ENCODE results near the gene CD163L1. TPM values are rescaled to one million over a fixed set of nuclear protein-coding genes. Genes with fewer than 3 reads are reported as not detected.

CD163L1 gene
- total RNA-seq, 4 donors from 2014 or later: 0.11 to 1.6 (median 0.34) TPM

- TF ChIP-seq POLR2A (IDR thresholded peaks at IDR 0.05) (no peak), CTCF (IDR thresholded peaks at IDR 0.05) (no peak)
- intact Hi-C loops (cut with DNase I; ENCODE audit: low total_unique reads): no loop called here
- no peak overlapping the region for H3K4me3 ChIP-seq (ENCODE audit: low read depth, poor library complexity, severe bottlenecking)
- DNase-seq (ENCODE audit: low spot score in 2 of 2): no peak
Measured at GRCh38 chr12:7352661-7353060, 91.3 kb downstream of the CD163L1 start.

- no peak for DNase-seq (ENCODE audit: low spot score in 2 of 2)
- WGBS, 2 donors: 43 to 53% methylated on average over 2 of the region's 2 CpGs
- TF ChIP-seq POLR2A (IDR thresholded peaks at IDR 0.05) (no peak), CTCF (IDR thresholded peaks at IDR 0.05) (no peak)
- no peak overlapping the region for H3K4me3 ChIP-seq (ENCODE audit: low read depth, poor library complexity, severe bottlenecking)
- intact Hi-C loops (cut with DNase I; ENCODE audit: low total_unique reads): no loop called here
Measured at GRCh38 chr12:7351177-7351576, 92.8 kb downstream of the CD163L1 start.

GRCh38 chr12:7349418-7349817, 94.5 kb downstream of the CD163L1 start:
- intact Hi-C loops (cut with DNase I; ENCODE audit: low total_unique reads): no loop called here
- TF ChIP-seq POLR2A (IDR thresholded peaks at IDR 0.05): no peak
- no peak for TF ChIP-seq CTCF (IDR thresholded peaks at IDR 0.05)
- DNase-seq (ENCODE audit: low spot score in 2 of 2): no peak
- 74 to 78% methylated on average over 4 of the region's 4 CpGs for WGBS, 2 donors
- no peak overlapping the region for H3K4me3 ChIP-seq (ENCODE audit: low read depth, poor library complexity, severe bottlenecking)

GRCh38 chr12:7346551-7347225, 97.3 kb downstream of the CD163L1 start:
- 80 to 82% methylated on average over 6 of the region's 6 CpGs for WGBS, 2 donors
- H3K4me3 ChIP-seq (ENCODE audit: low read depth, poor library complexity, severe bottlenecking): no peak overlapping the region
- TF ChIP-seq POLR2A (IDR thresholded peaks at IDR 0.05) (no peak), CTCF (IDR thresholded peaks at IDR 0.05) (no peak)
- DNase-seq (ENCODE audit: low spot score in 2 of 2): no peak
- intact Hi-C loops (cut with DNase I; ENCODE audit: low total_unique reads): no loop called here

GRCh38 chr12:7344833-7345606, 98.9 kb downstream of the CD163L1 start:
- intact Hi-C loops (cut with DNase I; ENCODE audit: low total_unique reads): no loop called here
- no peak for DNase-seq (ENCODE audit: low spot score in 2 of 2)
- no peak overlapping the region for H3K4me3 ChIP-seq (ENCODE audit: low read depth, poor library complexity, severe bottlenecking)
- TF ChIP-seq POLR2A (IDR thresholded peaks at IDR 0.05) (no peak), CTCF (IDR thresholded peaks at IDR 0.05) (no peak)

Measured in lower leg skin (tissue), 4 donors.